HG03045 (cell line): Measurements from ENCODE around the gene TCF12.

ENCODE experiments used
- ATAC-seq: cut with Tn5 transposase; IDR thresholded peaks from one replicate; pipeline ENCODE4 v1.9.1; 2021; ENCODE audit warnings: mild to moderate bottlenecking, moderate library complexity; ENCODE audit not compliant: unreplicated experiment

TCF12 gene

GRCh38 chr15:57044072-57044702, 125.7 kb downstream of the TCF12 start:
- no peak for ATAC-seq

DNA sequence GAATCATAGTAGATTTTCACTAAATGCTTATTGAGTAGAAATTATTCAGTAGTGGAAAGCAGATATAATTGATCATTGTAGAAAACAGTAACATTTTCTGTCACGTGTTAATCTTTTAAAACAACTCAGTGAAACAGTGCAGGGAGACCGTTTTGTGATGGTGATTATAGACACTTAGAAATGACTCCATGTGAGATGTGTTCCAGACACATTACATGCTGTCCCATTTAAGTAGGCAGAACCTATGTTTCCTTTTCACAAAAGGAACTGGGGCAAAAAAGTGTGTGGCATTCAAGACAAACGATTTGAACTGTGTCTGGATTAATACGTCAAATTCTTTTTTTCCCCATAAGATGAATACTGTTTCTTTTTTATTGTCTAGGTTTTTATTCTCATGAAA, 126.5 kb downstream of the TCF12 start:
- ATAC-seq = no peak

- ATAC-seq = peak; percentile 91
These were observed 127.4 kb downstream of the TCF12 start for GRCh38 chr15:57045741-57046382.

DNA sequence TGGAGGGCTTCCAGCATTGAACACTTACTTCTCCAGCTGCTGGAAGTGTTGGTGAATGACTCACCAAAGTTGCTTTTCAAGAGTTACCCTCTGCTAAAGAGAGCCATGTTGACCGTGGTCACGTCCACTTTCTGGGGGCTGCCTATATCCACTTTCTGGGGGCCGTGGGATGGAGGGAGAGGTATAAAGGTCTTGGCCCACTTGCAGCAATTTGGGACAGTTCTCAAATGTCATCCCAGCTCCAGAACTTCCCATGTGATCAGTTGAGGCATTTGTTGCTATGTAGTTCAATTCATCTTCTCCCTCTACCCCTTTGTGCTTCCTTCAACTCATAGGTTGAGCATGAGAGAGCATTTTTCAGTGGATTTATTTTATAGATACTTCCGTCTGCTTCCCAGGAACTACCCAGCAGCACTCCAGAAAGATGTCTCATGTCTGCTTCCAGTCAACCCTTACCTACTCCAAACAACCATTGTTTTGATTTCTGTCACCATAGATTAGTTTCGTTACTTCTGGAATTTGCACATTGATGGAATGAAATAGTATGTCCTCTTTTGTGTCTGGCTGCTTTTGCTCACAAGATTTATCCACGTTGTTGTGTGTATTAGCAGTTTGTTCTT, 130.6 kb downstream of the TCF12 start:
- ATAC-seq = no peak

DNA sequence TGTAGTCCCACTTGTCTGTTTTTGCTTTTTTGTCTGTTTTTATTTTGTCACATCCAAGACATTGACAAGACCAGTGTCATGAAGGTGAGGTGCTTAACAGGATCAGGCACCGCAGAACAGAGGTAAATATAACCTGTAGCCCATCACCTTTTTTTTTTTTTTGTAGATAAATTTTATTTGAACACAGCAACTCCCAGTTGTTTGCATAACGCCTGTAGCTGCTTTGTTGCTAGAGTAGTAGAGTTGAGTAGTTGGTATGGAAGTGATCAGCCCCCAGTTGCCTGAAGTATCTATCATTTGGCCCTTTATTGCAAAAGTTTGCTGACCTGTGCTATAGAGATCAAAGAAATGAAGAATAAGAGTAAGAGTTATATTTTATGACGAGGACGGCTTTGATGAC, 135.0 kb downstream of the TCF12 start:
- ATAC-seq = no peak

DNA sequence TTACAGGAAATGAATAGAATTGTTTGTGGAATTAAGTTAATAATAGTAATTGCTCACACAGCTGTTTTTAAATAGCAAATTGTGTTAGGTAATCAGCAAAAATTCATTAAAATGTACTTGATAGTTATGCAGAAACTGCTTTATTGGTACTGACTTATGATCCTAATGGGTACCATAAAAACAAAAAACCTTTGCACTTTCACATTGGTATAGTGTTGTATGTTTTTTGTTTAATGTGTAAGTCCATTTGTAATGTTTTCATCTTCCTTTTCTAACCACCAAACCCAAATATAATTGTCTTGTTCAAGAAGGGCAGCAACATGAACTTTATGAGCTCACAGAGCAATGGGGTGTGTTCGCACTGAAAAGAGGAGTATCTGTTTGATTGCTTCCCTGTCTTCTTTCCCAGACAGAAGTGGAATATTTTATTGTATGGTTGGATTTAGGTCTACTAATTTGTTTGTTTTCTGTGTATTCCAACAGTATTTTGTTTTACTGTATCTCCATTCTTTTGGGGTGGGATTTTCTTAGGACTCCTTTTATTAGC, 135.8 kb downstream of the TCF12 start:
- no peak for ATAC-seq

GRCh38 chr15:57056357-57056756, 137.9 kb downstream of the TCF12 start:
- ATAC-seq = no peak

DNA sequence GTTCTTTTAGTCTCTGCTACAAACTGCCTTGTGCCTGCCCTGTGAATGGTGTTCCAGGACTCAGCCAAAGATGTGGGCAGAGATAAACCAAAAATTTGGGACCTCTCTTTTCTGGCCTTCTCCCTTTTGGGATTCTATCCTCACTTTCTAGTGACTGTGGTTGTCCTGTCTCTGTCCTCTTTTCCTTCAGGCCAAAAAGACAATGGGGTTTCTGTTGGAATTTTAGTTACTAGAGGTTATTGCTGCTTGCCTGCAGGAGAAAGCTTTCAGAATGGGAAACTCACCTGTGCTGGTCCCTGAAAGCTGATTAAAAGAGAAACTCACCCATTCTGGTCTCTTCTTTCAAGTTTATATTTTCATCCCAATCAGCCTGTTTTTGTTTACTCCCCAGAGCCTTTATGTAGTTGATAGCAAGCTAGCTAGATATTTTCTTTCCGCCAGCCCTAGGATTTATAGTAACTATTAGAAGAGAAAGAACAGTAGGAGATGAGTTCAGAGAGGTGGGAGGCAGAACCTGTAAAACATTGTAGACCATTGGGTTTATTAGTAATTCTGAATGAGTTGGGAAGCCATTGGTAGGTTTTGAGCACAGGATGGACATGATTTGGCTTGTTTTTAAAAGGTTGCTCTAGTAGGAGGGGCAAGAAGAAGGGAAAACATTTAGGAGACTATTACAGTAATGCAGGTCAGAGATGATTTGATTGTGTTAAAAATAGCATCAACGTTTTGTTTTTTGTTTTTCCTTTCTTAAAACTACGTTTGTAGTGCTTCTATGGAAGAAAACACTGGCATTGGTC, 138.9 kb downstream of the TCF12 start:
- ATAC-seq = no peak

DNA sequence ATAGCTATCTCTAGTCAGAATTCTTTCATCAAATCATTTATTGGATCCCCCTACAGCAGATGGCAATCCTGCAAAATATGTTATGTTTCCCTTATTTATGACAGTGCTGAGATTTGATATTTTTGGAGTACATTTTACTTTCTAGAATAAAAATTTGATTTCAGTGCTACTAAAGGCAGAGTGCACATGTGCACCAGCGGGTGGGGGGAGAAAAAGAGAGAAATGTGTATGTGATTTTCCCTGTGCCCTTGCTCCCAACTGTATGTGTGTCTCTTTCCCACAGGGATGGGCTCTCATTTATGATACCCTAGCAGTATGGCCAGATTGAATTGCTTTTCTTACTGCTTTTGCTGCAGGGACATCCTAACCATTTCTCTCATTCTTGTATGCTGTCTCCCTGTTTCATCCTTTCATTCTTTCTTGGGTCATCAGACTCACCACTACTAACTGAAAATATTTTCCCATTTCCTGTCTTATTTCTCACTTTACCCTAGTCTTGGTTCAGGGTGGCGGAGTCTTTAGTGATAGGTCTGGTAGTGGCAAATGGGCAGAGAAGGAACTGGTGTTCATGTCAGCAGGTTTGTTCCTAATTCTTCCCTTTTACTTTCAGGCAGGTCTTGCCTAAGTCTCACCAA, 140.7 kb downstream of the TCF12 start:
- ATAC-seq = no peak

DNA sequence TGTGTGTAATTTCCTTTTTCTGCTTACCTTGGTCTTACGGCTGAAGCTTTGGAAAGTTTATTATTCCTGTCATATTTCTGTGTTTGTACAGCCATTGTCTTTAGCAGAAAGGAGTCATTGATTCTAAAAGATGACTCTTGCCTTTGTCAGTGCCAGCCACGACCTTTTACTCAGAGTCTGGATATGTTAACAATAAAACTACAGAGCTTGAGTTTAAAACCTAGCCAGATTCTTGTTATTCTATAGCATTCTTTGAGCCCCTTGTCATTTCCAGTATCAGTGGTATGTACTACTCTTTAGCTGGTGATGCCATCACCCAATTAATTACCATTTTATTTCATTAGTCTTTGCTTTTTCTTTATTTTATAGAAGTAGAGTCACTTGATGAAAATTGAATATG, 142.4 kb downstream of the TCF12 start:
- ATAC-seq = no peak

DNA sequence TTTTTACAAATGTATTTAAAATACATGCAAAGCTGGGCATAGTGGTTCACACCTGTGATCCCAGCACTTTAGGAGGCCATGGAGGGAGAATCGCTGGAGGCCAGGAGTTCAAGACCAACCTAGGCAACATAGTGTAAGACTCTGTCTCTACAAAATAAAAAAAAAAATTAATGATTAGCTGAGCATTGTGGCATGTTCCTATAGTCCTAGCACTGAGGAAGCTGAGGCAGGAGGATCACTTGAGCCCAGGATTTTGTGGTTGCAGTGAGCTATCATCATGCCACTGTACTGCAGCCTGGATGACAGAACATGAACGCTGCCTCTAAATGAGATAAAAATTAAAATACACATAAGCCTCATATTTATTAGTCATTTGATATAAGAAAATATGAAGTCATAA, 142.8 kb downstream of the TCF12 start:
- ATAC-seq = no peak

- no peak for ATAC-seq
These were observed 143.3 kb downstream of the TCF12 start for GRCh38 chr15:57061696-57062095.

DNA sequence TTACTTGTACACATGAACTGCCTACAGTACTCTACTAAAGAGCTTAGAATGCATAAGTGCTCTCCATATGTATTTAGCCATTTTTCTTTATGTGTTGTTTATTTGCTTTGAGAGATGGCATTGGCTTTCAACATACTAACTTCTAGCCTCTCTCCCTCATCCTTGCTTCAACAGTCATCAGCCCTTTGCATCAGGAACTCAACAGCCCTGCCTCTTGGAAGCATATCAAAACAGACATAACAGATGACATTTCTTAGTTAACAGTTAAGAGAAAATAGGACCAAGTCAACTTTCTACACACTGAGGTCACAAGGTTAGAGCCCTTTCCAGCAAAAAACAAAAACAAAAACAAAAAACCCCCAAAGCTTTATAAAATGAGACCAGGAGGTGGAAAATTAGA, 145.6 kb downstream of the TCF12 start:
- ATAC-seq = no peak

GRCh38 chr15:57069423-57069822, 151.0 kb downstream of the TCF12 start:
- no peak for ATAC-seq

- ATAC-seq = no peak
These were observed 152.2 kb downstream of the TCF12 start for GRCh38 chr15:57070674-57071073.

- ATAC-seq = no peak
These were observed 161.0 kb downstream of the TCF12 start for GRCh38 chr15:57079446-57079845.

GRCh38 chr15:57079931-57080620, 161.6 kb downstream of the TCF12 start:
- ATAC-seq = no peak

DNA sequence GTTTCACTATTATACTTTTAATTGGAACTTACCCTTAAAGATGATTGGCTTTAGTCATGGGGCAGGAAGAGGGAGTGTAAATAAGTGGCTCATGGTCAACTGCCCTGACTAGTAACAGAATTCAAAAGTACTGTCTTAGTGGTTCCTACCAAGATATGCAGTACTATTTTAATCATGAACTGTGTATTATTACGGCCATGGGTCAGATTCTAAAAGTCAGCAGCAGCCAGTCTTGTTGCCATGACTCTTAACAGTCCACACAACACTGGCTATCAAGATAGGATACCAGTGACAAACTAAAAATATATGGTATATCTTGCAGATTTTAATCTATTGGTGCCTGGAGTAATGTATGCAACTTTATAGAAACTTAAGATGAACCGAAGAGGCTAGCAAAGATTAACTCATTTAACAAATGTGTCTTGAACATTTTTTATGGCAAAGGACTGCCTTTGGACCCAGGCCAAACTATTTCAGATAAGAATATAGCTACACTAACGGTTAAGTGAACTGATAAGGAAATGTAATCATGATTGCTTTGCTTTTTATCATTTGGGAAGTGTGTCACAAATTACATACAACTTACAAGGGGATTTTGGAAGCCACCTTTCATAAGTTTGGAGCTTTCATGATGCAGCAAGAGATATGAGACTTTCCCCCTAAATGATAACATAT, 163.7 kb downstream of the TCF12 start:
- no peak for ATAC-seq

DNA sequence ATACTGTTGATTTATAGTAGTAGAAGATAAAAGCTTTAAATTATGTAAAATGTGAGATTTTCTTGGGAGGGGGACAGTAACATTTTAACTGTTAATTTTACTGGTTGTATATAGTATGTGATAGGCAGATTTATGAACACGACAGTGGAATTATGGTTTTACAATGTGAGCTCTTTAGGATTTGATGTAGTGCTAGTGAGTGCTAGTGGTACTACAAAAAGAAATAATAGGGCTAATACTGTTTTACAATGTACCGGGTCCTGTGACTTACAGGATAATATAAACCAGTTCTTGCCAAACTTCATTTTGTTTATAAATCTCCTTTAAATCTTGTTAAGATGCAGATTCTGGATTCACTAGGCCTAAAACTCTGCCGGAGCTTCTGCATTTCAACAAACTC, 165.7 kb downstream of the TCF12 start:
- ATAC-seq = no peak

DNA sequence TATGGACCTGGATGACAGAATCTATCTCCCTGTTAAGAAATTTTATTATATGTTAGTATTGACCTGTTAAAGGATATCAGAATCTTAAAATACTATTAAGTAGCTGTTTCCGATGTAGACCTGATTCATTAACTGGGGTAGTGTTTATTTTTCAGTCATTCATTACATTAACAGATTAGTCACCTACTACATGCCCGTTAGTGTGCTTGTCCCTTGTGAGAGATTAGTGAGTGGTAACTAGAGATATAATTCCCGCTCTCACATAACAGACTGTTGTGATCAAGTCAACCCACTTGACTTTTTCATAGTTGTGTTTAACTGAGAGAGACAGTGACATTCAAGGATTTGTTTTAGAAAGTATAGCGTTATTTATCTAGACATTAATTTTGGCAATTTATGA, 166.8 kb downstream of the TCF12 start:
- no peak for ATAC-seq
